Prostate gland (tissue), 2 donors: ENCODE results near the gene GNRHR. TPM values are rescaled to one million over a fixed set of nuclear protein-coding genes. Genes with fewer than 3 reads are reported as not detected.

Experiments used
- DNase-seq: peaks from one replicate; pipeline ENCODE4 v3.0.0-alpha.2; 2019; ENCODE audit warnings: low spot score
- H3K27ac ChIP-seq, 2 donors: fragments of 200-600 bp; sonication (generic); 2 replicates each; pipeline ENCODE4 v1.5.1; 2017 to 2019
- H3K27me3 ChIP-seq: fragments of 200-600 bp; sonication (generic); replicated peaks from 2 replicates; pipeline ENCODE4 v1.5.1; 2019; ENCODE audit not compliant: insufficient read depth
- H3K36me3 ChIP-seq, 2 donors: fragments of 200-600 bp; sonication (generic); 1 replicate in 1 of 2; 2 replicates in 1 of 2; pipeline versions ENCODE4 v1.5.1 to v1.8.1; 2017 to 2019
- H3K4me1 ChIP-seq: fragments of 200-600 bp; sonication (generic); replicated peaks from 2 replicates; pipeline ENCODE4 v1.5.1; 2019
- H3K4me3 ChIP-seq, 2 donors: fragments of 200-600 bp; sonication (generic); 2 replicates each; pipeline ENCODE4 v1.5.1; 2017 to 2019
- H3K9me3 ChIP-seq: fragments of 200-600 bp; sonication (generic); 2 replicates; pipeline ENCODE4 v1.5.1; 2017
- CTCF ChIP-seq, 4 experiments: fragments of 200-600 bp in 2 of 4; fragments of 450-650 bp in 2 of 4; sonication (generic) in 2 of 4; IDR thresholded peaks; 1 replicate in 3 of 4; 2 replicates in 1 of 4; pipeline ENCODE4 v1.5.1; 2016 to 2019; ENCODE audit warnings: antibody characterized with exemption in 4 of 4, mild to moderate bottlenecking in 2 of 4, moderate library complexity in 2 of 4
- POLR2A ChIP-seq: fragments of 450-650 bp; IDR thresholded peaks from one replicate; pipeline ENCODE4 v1.6.1; 2016; ENCODE audit warnings: antibody characterized with exemption, mild to moderate bottlenecking
- POLR2AphosphoS5 ChIP-seq: sonication (generic); formaldehyde crosslinking; IDR thresholded peaks from one replicate; pipeline ENCODE4 v1.6.1; 2017; ENCODE audit warnings: antibody characterized with exemption
- WGBS: methylation state at CpG from one replicate; pipeline ENCODE4 v1.1.5; 2018; 5-methylcytosine and 5-hydroxymethylcytosine counted together
- intact Hi-C: fragments of 100-400 bp; cut with DNase I; formaldehyde crosslinking; loops from one replicate; pipeline ENCODE4 v1.14.2; 2022
- total RNA-seq, 2 donors: library from RNA; depleted of rRNA; stranded (reverse); fragments of >200 nt; gene quantifications; one replicate each; pipeline ENCODE4 v1.1.0, GENCODE V29; 2016

GNRHR gene
- total RNA-seq, 2 donors from 2014 or later = not detected

- Histone ChIP-seq H3K36me3 (no peaks in the 10 kb centered on the region), H3K27ac (no peak overlapping the region), H3K9me3 (no peaks in the 10 kb centered on the region), H3K4me3 (no peak overlapping the region), H3K4me1 (no peaks in the 10 kb centered on the region), H3K27me3 (no peaks in the 10 kb centered on the region)
- TF ChIP-seq POLR2AphosphoS5 = peak; percentile 67
- no peak for TF ChIP-seq POLR2A
- WGBS = 43% methylated on average over 1 of the region's 1 CpG
- peak; percentile 55 for DNase-seq
- intact Hi-C loops = no loop called here
Measured at GRCh38 chr4:67725132-67725531, 29.1 kb downstream of the GNRHR start.

- Histone ChIP-seq H3K27me3 (no peaks in the 10 kb centered on the region), H3K4me1 (no peaks in the 10 kb centered on the region), H3K4me3 (no peak overlapping the region), H3K9me3 (no peaks in the 10 kb centered on the region), H3K36me3 (no peaks in the 10 kb centered on the region), H3K27ac (no peak overlapping the region)
- no peak for DNase-seq
- intact Hi-C loops = no loop called here
- no peak for TF ChIP-seq POLR2AphosphoS5
- no peak for TF ChIP-seq CTCF (IDR thresholded peaks at IDR 0.05)
- TF ChIP-seq POLR2A = no peak
- WGBS = 75% methylated on average over 10 of the region's 10 CpGs
Measured at GRCh38 chr4:67723949-67724348, 30.2 kb downstream of the GNRHR start.

- WGBS = 93% methylated on average over 5 of the region's 5 CpGs
- DNase-seq = no peak
- Histone ChIP-seq H3K36me3 (no peaks in the 10 kb centered on the region), H3K27ac (no peak overlapping the region), H3K27me3 (no peaks in the 10 kb centered on the region), H3K4me3 (no peak overlapping the region), H3K9me3 (no peaks in the 10 kb centered on the region), H3K4me1 (no peaks in the 10 kb centered on the region)
- no peak for TF ChIP-seq POLR2AphosphoS5
- intact Hi-C loops = no loop called here
Measured at GRCh38 chr4:67723341-67723740, 30.8 kb downstream of the GNRHR start.

- Histone ChIP-seq H3K4me3 (no peak overlapping the region), H3K4me1 (no peaks in the 10 kb centered on the region), H3K27me3 (no peaks in the 10 kb centered on the region), H3K27ac (no peak overlapping the region), H3K9me3 (no peaks in the 10 kb centered on the region), H3K36me3 (no peaks in the 10 kb centered on the region)
- intact Hi-C loops = no loop called here
- TF ChIP-seq POLR2A (no peak), POLR2AphosphoS5 (no peak), CTCF (IDR thresholded peaks at IDR 0.05) (no peak)
- no peak for DNase-seq
- WGBS = 88% methylated on average over 9 of the region's 9 CpGs
Measured at GRCh38 chr4:67721770-67722597, 32.2 kb downstream of the GNRHR start.

- no peak for TF ChIP-seq POLR2A
- no peak for TF ChIP-seq CTCF (IDR thresholded peaks at IDR 0.05)
- no peak for TF ChIP-seq POLR2AphosphoS5
Measured at GRCh38 chr4:67721315-67721769, 32.8 kb downstream of the GNRHR start.

More at GRCh38 chr4:67721315-67721769, 32.8 kb downstream of the GNRHR start:
- DNase-seq = no peak
- WGBS = 97% methylated on average over 3 of the region's 3 CpGs
- Histone ChIP-seq H3K4me1 (no peaks in the 10 kb centered on the region), H3K9me3 (no peaks in the 10 kb centered on the region), H3K27me3 (no peaks in the 10 kb centered on the region), H3K4me3 (no peak overlapping the region), H3K27ac (no peak overlapping the region), H3K36me3 (no peaks in the 10 kb centered on the region)
- intact Hi-C loops = no loop called here
